ENCODE measurements around the gene LPAR3. TPM values are rescaled to one million over a fixed set of nuclear protein-coding genes. Genes with fewer than 3 reads are reported as not detected.

The LPAR3 gene
- total and polyA plus RNA-seq, 9 donors, result 0.20 to 22.7 (median 2.5) TPM

- no peaks in the 10 kb centered on the region for H3K36me3 ChIP-seq
- H3K9me3 ChIP-seq, result no peaks in the 10 kb centered on the region
- DNase-seq, result no peak
- no peaks in the 10 kb centered on the region for H3K4me1 ChIP-seq (ENCODE audit: insufficient read depth)
- TF ChIP-seq POLR2A (IDR thresholded peaks at IDR 0.05) (no peak), CTCF (IDR thresholded peaks at IDR 0.05) (no peak), EP300 (IDR thresholded peaks at IDR 0.05) (no peak)
- no peaks in the 10 kb centered on the region for H3K27me3 ChIP-seq
- 89 to 93% (median 91%) methylated on average over 2 of the region's 2 CpGs for WGBS, 3 donors
- H3K4me3 ChIP-seq, result no peak overlapping the region
- intact Hi-C loops (cut with DNase I), result no loop called here
- H3K27ac ChIP-seq, result no peak overlapping the region
These were observed 36.2 kb downstream of the LPAR3 start for GRCh38 chr1:84856726-84857270.

GRCh38 chr1:84855691-84856630, 37.0 kb downstream of the LPAR3 start:
- intact Hi-C loops (cut with DNase I), result no loop called here

GRCh38 chr1:84855168-84855567, 37.8 kb downstream of the LPAR3 start:
- no peaks in the 10 kb centered on the region for H3K36me3 ChIP-seq
- no peak for TF ChIP-seq POLR2A (IDR thresholded peaks at IDR 0.05)
- no peak for TF ChIP-seq CTCF (IDR thresholded peaks at IDR 0.05)
- no peak for TF ChIP-seq EP300 (IDR thresholded peaks at IDR 0.05)
- intact Hi-C loops (cut with DNase I), result no loop called here
- no peaks in the 10 kb centered on the region for H3K9me3 ChIP-seq
- no peaks in the 10 kb centered on the region for H3K4me1 ChIP-seq (ENCODE audit: insufficient read depth)
- no peak overlapping the region for H3K27ac ChIP-seq
- WGBS, 3 donors, result 89 to 94% (median 92%) methylated on average over 3 of the region's 3 CpGs
- no peaks in the 10 kb centered on the region for H3K27me3 ChIP-seq
- DNase-seq, result no peak
- H3K4me3 ChIP-seq, result no peak overlapping the region

More at GRCh38 chr1:84855691-84856630, 37.0 kb downstream of the LPAR3 start:
- no peaks in the 10 kb centered on the region for H3K27me3 ChIP-seq
- H3K4me3 ChIP-seq, result no peak overlapping the region
- H3K36me3 ChIP-seq, result no peaks in the 10 kb centered on the region
- no peak for TF ChIP-seq POLR2A (IDR thresholded peaks at IDR 0.05)
- no peak for TF ChIP-seq EP300 (IDR thresholded peaks at IDR 0.05)
- TF ChIP-seq CTCF (IDR thresholded peaks at IDR 0.05), result no peak
- 38 to 60% (median 49%) methylated on average over 10 of the region's 10 CpGs for WGBS, 3 donors
- no peak for DNase-seq
- no peak overlapping the region for H3K27ac ChIP-seq
- H3K4me1 ChIP-seq (ENCODE audit: insufficient read depth), result no peaks in the 10 kb centered on the region
- H3K9me3 ChIP-seq, result no peaks in the 10 kb centered on the region

- Histone ChIP-seq H3K27ac (no peak overlapping the region), H3K36me3 (no peaks in the 10 kb centered on the region), H3K27me3 (no peaks in the 10 kb centered on the region), H3K9me3 (no peaks in the 10 kb centered on the region), H3K4me1 (ENCODE audit: insufficient read depth) (no peaks in the 10 kb centered on the region), H3K4me3 (no peak overlapping the region)
- no peak for DNase-seq
- TF ChIP-seq EP300 (IDR thresholded peaks at IDR 0.05) (no peak), POLR2A (IDR thresholded peaks at IDR 0.05) (no peak), CTCF (IDR thresholded peaks at IDR 0.05) (no peak)
- WGBS, 3 donors, result 83 to 88% (median 86%) methylated on average over 2 of the region's 2 CpGs
- intact Hi-C loops (cut with DNase I), result no loop called here
These were observed 39.0 kb downstream of the LPAR3 start for GRCh38 chr1:84853741-84854721.
